Measurements from ENCODE around the gene PRM1. TPM values are rescaled to one million over a fixed set of nuclear protein-coding genes. Genes with fewer than 3 reads are reported as not detected.
"Not testable (repeated sequence)": the region's sequence is repeated elsewhere in the genome, so short reads cannot be mapped to it uniquely, and the experiment has no call there.

PRM1 gene
- polyA plus RNA-seq, 3 donors, result not detected

DNA sequence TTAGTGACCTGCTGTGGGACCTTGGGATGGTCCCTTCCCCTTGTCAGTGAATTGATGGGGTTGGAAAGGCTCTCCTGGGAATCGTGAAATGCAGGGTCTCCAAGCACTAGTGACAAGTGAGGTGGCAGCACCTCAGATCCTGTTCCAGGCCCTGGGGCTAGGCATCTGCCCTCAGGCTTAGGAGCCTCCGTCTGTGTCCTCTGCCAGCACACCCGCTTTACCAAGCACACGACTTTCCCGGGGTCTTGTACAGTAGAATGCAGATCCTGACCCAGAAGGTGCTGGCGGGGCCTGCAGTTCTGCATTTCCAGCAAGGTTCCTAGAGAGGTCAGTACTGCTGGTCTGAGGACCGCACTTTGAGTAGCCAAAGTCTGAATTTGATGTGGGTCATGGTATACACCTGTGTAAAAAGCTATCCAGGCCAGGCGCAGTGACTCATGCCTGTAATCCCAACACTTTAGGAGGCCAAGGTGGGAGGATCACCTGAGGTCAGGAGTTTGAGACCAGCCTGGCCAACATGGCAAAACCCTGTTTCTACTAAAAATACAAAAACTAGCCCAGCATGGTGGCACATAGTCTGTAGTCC, 33.3 kb upstream of the PRM1 start:
- DNase-seq, result no peak

GRCh38 chr16:11313493-11314308, 32.6 kb upstream of the PRM1 start:
- no peak for DNase-seq

DNA sequence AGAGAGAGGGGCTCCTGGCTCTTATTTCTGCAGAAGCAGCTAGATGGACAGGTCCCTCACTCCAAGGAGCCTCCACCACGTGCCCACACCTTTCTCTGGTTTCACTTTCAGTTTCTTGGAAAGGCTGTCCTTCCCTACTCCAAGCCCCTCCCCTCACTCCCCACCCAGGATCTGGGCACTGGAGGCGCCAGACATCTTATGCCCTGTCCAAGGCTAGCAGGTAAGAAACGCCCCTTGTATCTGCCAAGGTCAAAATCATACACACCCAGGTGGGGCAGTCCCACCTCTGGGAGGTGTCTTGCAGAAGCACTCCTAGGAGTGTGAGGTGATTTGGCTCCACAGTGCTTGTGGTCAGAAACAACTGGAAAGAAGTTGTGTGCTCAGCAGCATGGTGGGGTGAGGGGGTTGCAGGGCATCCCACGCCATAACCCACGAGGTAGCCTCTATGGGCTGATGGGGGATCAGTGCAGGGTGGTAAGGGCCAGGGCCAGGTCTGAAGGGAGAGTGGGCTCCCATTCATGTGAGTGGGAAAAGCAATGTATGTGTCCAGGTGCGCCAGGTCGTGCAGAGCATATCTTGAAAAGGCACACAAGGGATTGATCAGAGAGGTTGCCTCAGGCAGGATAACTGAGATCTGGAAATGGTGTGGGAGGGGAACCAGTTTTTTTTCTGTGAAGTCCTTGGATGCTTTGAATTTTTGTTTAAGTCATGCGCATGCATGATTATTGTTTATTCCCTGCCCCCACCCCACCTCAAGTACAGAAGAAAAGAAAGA, 31.8 kb upstream of the PRM1 start:
- DNase-seq, result no peak

GRCh38 chr16:11310997-11311561, 29.9 kb upstream of the PRM1 start:
- DNase-seq, result no peak

DNA sequence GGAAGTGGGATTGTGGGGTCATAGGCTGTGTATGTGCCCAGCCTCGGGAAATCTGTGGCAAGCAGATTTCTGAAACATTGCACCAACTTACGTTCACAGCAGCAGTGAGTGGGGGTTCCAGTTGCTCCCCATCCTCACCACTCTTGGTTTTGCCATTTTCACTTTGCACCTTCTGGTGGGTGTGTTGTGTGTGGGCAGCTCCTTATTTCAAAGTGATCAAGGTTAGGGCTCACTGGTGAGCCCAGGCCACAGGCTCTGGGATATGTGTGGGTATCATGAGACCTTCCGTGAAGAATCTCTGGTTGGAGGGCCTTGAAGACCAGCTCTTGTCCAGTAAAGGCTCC, 29.5 kb upstream of the PRM1 start:
- DNase-seq, result no peak

- no peak for DNase-seq
Measured at GRCh38 chr16:11309895-11310633, 28.9 kb upstream of the PRM1 start.

- no peak for DNase-seq
Measured at GRCh38 chr16:11308493-11309283, 27.6 kb upstream of the PRM1 start.

- no peak for DNase-seq
Measured at GRCh38 chr16:11307639-11308492, 26.7 kb upstream of the PRM1 start.

GRCh38 chr16:11306997-11307638, 26.0 kb upstream of the PRM1 start:
- no peak for DNase-seq

GRCh38 chr16:11306381-11306780, 25.3 kb upstream of the PRM1 start:
- DNase-seq, result no peak

DNA sequence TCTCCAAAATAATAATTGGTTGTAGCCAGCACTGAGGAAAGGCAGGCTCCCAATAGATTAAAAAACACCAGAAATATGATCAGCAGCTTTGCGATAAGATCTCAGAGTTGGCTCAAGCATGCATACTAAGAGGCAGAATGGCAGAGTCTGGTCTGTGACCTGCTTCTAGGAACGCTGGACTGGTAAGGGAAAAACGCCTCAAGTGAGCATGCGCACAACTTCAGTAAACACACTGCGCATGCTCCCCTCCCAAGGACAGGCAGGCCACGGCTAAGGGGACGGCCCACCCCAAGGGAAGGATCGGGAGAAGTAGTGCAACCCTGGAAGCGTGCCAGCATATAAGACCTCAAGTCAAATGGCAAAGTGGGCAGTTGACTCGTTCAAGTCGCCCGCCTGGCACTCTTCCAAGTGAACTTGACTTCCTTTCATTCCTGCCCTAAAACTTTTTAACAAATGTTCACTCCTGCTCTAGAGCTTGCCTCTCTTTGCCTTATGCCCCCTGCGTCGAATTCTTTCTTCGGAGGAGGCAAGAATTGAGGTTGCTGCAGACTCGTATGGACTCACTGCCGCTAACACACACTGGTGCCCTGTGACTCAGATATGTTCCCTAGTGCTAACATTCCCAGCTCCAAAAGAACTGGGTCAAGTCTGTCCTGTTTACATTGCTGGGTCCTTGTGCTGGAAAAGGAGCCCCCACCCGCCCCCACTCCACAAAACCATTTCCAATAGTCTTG, 22.4 kb upstream of the PRM1 start:
- no peak for DNase-seq

DNA sequence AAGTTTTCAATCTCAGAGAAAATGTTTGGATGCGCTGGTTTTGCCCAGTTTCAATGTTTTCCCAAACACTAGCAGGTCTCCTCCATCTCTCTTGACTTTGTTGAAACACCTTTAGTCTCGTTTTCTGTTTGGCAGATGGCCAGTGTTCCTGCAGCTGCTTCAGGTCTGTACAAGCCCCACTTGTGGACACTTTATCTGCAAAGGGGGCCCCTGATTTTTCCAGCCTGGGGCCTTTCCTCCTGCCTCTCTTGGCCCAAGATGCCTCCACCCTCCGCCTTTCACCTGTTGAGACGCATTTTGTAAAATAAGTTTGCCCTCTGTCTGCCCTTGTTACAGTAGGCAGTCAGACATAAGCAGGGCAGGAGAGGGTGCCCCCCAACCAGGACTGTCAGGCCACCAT, 21.8 kb upstream of the PRM1 start:
- DNase-seq, result no peak

GRCh38 chr16:11301645-11302501, 20.7 kb upstream of the PRM1 start:
- no peak for DNase-seq

- no peak for DNase-seq
Measured at GRCh38 chr16:11300560-11300892, 19.4 kb upstream of the PRM1 start.

GRCh38 chr16:11299865-11300559, 18.9 kb upstream of the PRM1 start:
- no peak for DNase-seq

DNA sequence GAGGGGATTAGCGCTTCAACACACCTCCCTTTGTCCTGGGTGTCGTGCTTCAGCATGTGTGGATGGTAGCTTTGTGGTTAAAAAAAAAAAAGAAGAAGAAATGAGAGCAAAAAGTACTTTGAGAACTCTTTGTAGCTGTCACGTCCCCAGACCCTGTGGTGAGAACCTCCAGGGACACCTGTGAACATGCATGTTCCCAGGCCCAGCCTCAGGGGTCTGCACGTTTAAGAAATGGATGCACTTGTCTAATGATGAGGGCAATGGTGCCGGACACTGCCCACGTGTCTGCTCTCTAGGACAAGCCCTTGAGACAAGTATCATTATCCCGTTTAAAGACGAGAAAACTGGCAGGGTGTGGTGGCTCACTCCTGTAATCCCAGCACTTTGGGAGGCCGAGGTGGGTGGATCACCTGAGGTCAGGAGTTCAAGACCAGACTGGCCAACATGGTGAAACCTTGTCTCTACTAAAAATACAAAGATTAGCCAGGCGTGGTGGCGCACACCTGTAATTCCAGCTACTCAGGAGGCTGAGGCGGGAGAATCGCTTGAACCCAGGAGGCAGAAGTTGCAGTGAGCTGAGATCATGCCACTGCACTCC, 17.9 kb upstream of the PRM1 start:
- not testable (repeated sequence) for DNase-seq
